Measurements from ENCODE around the gene FUT1.

Gene FUT1

GRCh38 chr19:48741129-48741999 lies 11.1 kb downstream of the FUT1 start:
- DNase-seq (ENCODE audit: low read depth in 2 of 2), result no peak

GRCh38 chr19:48740164-48740972 lies 12.1 kb downstream of the FUT1 start, which contains the start of gene RASIP1:
Gene RASIP1 (minus strand): TSS chr19:48740610. CDS start chr19:48740282, 328 bp downstream.
- DNase-seq (ENCODE audit: low read depth in 2 of 2), result no peak

GRCh38 chr19:48739404-48740163 lies 12.9 kb downstream of the FUT1 start:
- DNase-seq (ENCODE audit: low read depth in 2 of 2), result no peak

GRCh38 chr19:48738557-48739403 lies 13.7 kb downstream of the FUT1 start:
- DNase-seq (ENCODE audit: low read depth in 2 of 2), result peak; percentile 93 to 97

GRCh38 chr19:48737360-48737998 lies 15.0 kb downstream of the FUT1 start:
- no peak for DNase-seq (ENCODE audit: low read depth in 2 of 2)

- no peak for DNase-seq (ENCODE audit: low read depth in 2 of 2)
Observed at GRCh38 chr19:48735031-48735615, 17.3 kb downstream of the FUT1 start.

GRCh38 chr19:48734625-48735024 lies 17.8 kb downstream of the FUT1 start:
- no peak for DNase-seq (ENCODE audit: low read depth in 2 of 2)

GRCh38 chr19:48731452-48731851 lies 21.0 kb downstream of the FUT1 start:
- DNase-seq (ENCODE audit: low read depth in 2 of 2), result no peak

GRCh38 chr19:48728911-48729664 lies 23.4 kb downstream of the FUT1 start:
- DNase-seq (ENCODE audit: low read depth in 2 of 2), result no peak

- no peak for DNase-seq (ENCODE audit: low read depth in 2 of 2)
Observed at GRCh38 chr19:48726556-48726955, 25.9 kb downstream of the FUT1 start.

- DNase-seq (ENCODE audit: low read depth in 2 of 2), result no peak
Observed at GRCh38 chr19:48724796-48725753, 27.4 kb downstream of the FUT1 start.

- no peak for DNase-seq (ENCODE audit: low read depth in 2 of 2)
Observed at GRCh38 chr19:48722196-48722708, 30.2 kb downstream of the FUT1 start.

GRCh38 chr19:48720613-48721296 lies 31.7 kb downstream of the FUT1 start:
- peak; percentile 70 to 80 for DNase-seq (ENCODE audit: low read depth in 2 of 2)

GRCh38 chr19:48720251-48720612 lies 32.2 kb downstream of the FUT1 start:
- DNase-seq (ENCODE audit: low read depth in 2 of 2), result no peak

- no peak for DNase-seq (ENCODE audit: low read depth in 2 of 2)
Observed at GRCh38 chr19:48719263-48720171, 32.9 kb downstream of the FUT1 start, which contains the start of gene MAMSTR. Gene MAMSTR (minus strand): TSS chr19:48719725. CDS start chr19:48719031, 694 bp downstream.

GRCh38 chr19:48718711-48719231 lies 33.7 kb downstream of the FUT1 start:
- DNase-seq (ENCODE audit: low read depth in 2 of 2), result no peak
